ENCODE measurements around the gene ZNF132.

The ZNF132 gene

GRCh38 chr19:58395220-58395978, 44.6 kb downstream of the ZNF132 start, which contains the start of gene RNF225:
TSS of gene RNF225 (plus strand) at chr19:58395656. CDS start at chr19:58396090, 434 bp downstream.
- peak within 1 kb of the TSS; percentile 29 to 55 for H3K4me3 Mint-ChIP-seq
- peaks cover 7 to 12% of the 10 kb centered on the region in 2 donors for H3K27me3 Mint-ChIP-seq
- H3K4me1 Mint-ChIP-seq, result peaks cover 26 to 45% of the 10 kb centered on the region in 2 donors
- DNase-seq (no peak), ATAC-seq (replicated peaks) (peak; percentile 23 to 31)
- H3K36me3 Mint-ChIP-seq, result peaks cover 37 to 53% of the 10 kb centered on the region in 2 donors
- no peaks in the 10 kb centered on the region for H3K9me3 Mint-ChIP-seq
- H3K27ac Mint-ChIP-seq, result peak within 1 kb of the TSS; percentile 69

- H3K36me3 Mint-ChIP-seq, result peaks cover 37 to 53% of the 10 kb centered on the region in 2 donors
- peaks cover 7 to 12% of the 10 kb centered on the region in 2 donors for H3K27me3 Mint-ChIP-seq
- peak; percentile 17 to 27 for ATAC-seq (replicated peaks)
- DNase-seq, result no peak
- H3K4me1 Mint-ChIP-seq, result peaks cover 23 to 43% of the 10 kb centered on the region in 2 donors
- H3K9me3 Mint-ChIP-seq, result no peaks in the 10 kb centered on the region
- peak overlapping the region; percentile 69 for H3K27ac Mint-ChIP-seq
- no peak overlapping the region for H3K4me3 Mint-ChIP-seq
Observed at GRCh38 chr19:58394821-58395219, 45.1 kb downstream of the ZNF132 start.

- ATAC-seq (replicated peaks), result no peak
- Mint-ChIP-seq H3K27me3 (peaks cover 7 to 12% of the 10 kb centered on the region in 2 donors), H3K4me1 (peaks cover 25 to 45% of the 10 kb centered on the region in 2 donors), H3K36me3 (peaks cover 43 to 61% of the 10 kb centered on the region in 2 donors), H3K27ac (no peak overlapping the region), H3K4me3 (no peak overlapping the region), H3K9me3 (no peaks in the 10 kb centered on the region)
- DNase-seq, result no peak
Observed at GRCh38 chr19:58393725-58394033, 46.3 kb downstream of the ZNF132 start.

- H3K36me3 Mint-ChIP-seq, result peaks cover 43 to 66% of the 10 kb centered on the region in 2 donors
- H3K9me3 Mint-ChIP-seq, result no peaks in the 10 kb centered on the region
- peaks cover 26 to 51% of the 10 kb centered on the region in 2 donors for H3K4me1 Mint-ChIP-seq
- H3K27ac Mint-ChIP-seq, result peak overlapping the region; percentile 71
- no peak for DNase-seq
- H3K27me3 Mint-ChIP-seq, result peaks cover 7 to 12% of the 10 kb centered on the region in 2 donors
- no peak for ATAC-seq (replicated peaks)
- no peak overlapping the region for H3K4me3 Mint-ChIP-seq
Observed at GRCh38 chr19:58392945-58393724, 46.8 kb downstream of the ZNF132 start.

- ATAC-seq (replicated peaks) (no peak), DNase-seq (no peak)
- peaks cover 22 to 51% of the 10 kb centered on the region in 2 donors for H3K4me1 Mint-ChIP-seq
- H3K9me3 Mint-ChIP-seq, result no peaks in the 10 kb centered on the region
- peak overlapping the region; percentile 98 for H3K27ac Mint-ChIP-seq
- H3K27me3 Mint-ChIP-seq, result no peaks in the 10 kb centered on the region
- H3K4me3 Mint-ChIP-seq, result peak overlapping the region; percentile 91 to 96
- peaks cover 29 to 51% of the 10 kb centered on the region in 2 donors for H3K36me3 Mint-ChIP-seq
Observed at GRCh38 chr19:58388175-58388526, 51.8 kb downstream of the ZNF132 start.

GRCh38 chr19:58387338-58388174, 52.4 kb downstream of the ZNF132 start:
- Mint-ChIP-seq H3K36me3 (peaks cover 24 to 45% of the 10 kb centered on the region in 2 donors), H3K9me3 (no peaks in the 10 kb centered on the region), H3K27me3 (no peaks in the 10 kb centered on the region), H3K4me3 (peak overlapping the region; percentile 91 to 96), H3K27ac (peak overlapping the region; percentile 98), H3K4me1 (peaks cover 18 to 50% of the 10 kb centered on the region in 2 donors)
- DNase-seq, result no peak
- ATAC-seq (replicated peaks), result peak in 1 of 2 donors; percentile 7

- Mint-ChIP-seq H3K4me1 (peaks cover 21 to 58% of the 10 kb centered on the region in 2 donors), H3K9me3 (no peaks in the 10 kb centered on the region), H3K27me3 (no peaks in the 10 kb centered on the region), H3K36me3 (peaks cover 24 to 40% of the 10 kb centered on the region in 2 donors), H3K4me3 (peak within 1 kb of the TSS; percentile 91 to 96), H3K27ac (peak within 1 kb of the TSS; percentile 98)
- ATAC-seq (replicated peaks) (peak; percentile 90 to 92), DNase-seq (peak; percentile 96)
Observed at GRCh38 chr19:58386576-58387337, 53.2 kb downstream of the ZNF132 start, which contains the start of gene RPS5. TSS of gene RPS5 (plus strand) at chr19:58387269. CDS start at chr19:58388138, 869 bp downstream.

- no peaks in the 10 kb centered on the region for H3K27me3 Mint-ChIP-seq
- H3K36me3 Mint-ChIP-seq, result peaks cover 24 to 38% of the 10 kb centered on the region in 2 donors
- no peaks in the 10 kb centered on the region for H3K9me3 Mint-ChIP-seq
- ATAC-seq (replicated peaks) (peak; percentile 0 to 12), DNase-seq (no peak)
- peak overlapping the region; percentile 91 to 96 for H3K4me3 Mint-ChIP-seq
- peak overlapping the region; percentile 98 for H3K27ac Mint-ChIP-seq
- H3K4me1 Mint-ChIP-seq, result peaks cover 22 to 58% of the 10 kb centered on the region in 2 donors
Observed at GRCh38 chr19:58385891-58386575, 53.9 kb downstream of the ZNF132 start.

- H3K36me3 Mint-ChIP-seq, result peaks cover 18 to 31% of the 10 kb centered on the region in 2 donors
- H3K9me3 Mint-ChIP-seq, result no peaks in the 10 kb centered on the region
- ATAC-seq (replicated peaks) (no peak), DNase-seq (no peak)
- peak overlapping the region; percentile 91 to 96 for H3K4me3 Mint-ChIP-seq
- H3K27me3 Mint-ChIP-seq, result no peaks in the 10 kb centered on the region
- peak overlapping the region; percentile 98 for H3K27ac Mint-ChIP-seq
- peaks cover 19 to 52% of the 10 kb centered on the region in 2 donors for H3K4me1 Mint-ChIP-seq
Observed at GRCh38 chr19:58385313-58385890, 54.6 kb downstream of the ZNF132 start.

- Mint-ChIP-seq H3K4me3 (no peak overlapping the region), H3K27me3 (no peaks in the 10 kb centered on the region), H3K9me3 (no peaks in the 10 kb centered on the region), H3K27ac (no peak overlapping the region), H3K36me3 (peaks cover 12 to 20% of the 10 kb centered on the region in 2 donors), H3K4me1 (peaks cover 30 to 50% of the 10 kb centered on the region in 2 donors)
- ATAC-seq (replicated peaks) (no peak), DNase-seq (no peak)
Observed at GRCh38 chr19:58382997-58383603, 56.9 kb downstream of the ZNF132 start.
